ENCODE data around the gene AGL. TPM values are rescaled to one million over a fixed set of nuclear protein-coding genes. Genes with fewer than 3 reads are reported as not detected.

AGL gene
- total RNA-seq, 4 donors from 2014 or later, result 8.0 to 25.9 (median 17.1) TPM

GRCh38 chr1:99811075-99811474, 39.1 kb upstream of the AGL start:
- Histone ChIP-seq H3K4me3 (no peak overlapping the region), H3K9me3 (no peaks in the 10 kb centered on the region), H3K4me1 (peaks cover 0 to 9% (median 0%) of the 10 kb centered on the region in 4 donors), H3K36me3 (no peaks in the 10 kb centered on the region), H3K27me3 (no peaks in the 10 kb centered on the region), H3K27ac (no peak overlapping the region)
- 86 to 100% methylated on average over 1 of the region's 1 CpG for WGBS, 2 donors (ENCODE audit: low coverage in 1 of 2)
- TF ChIP-seq POLR2AphosphoS5 (IDR thresholded peaks at IDR 0.05), result no peak
- no peak for TF ChIP-seq EP300 (IDR thresholded peaks at IDR 0.05; ENCODE audit: low read depth)
- no peak for TF ChIP-seq CTCF (IDR thresholded peaks at IDR 0.05)
- no peak for TF ChIP-seq POLR2A (IDR thresholded peaks at IDR 0.05)
- DNase-seq, result no peak
- intact Hi-C loops (cut with DNase I; ENCODE audit: low total_unique reads) (no loop called here), in situ Hi-C loops (cut with MboI; ENCODE audit: low pct_ligation_motif_present in 1 of 4, low pct_unique_long_range_greater_than_20kb in 1 of 4, low sequenced_read_pairs in 3 of 4) (loop anchor here (5.0 to 25.0 kb wide), 3 partner anchors 651 to 1051 kb away; no protein-coding TSS in a partner anchor)

GRCh38 chr1:99811747-99812146, 38.4 kb upstream of the AGL start:
- TF ChIP-seq POLR2AphosphoS5 (IDR thresholded peaks at IDR 0.05), result no peak
- no peak for TF ChIP-seq CTCF (IDR thresholded peaks at IDR 0.05)
- no peak for TF ChIP-seq POLR2A (IDR thresholded peaks at IDR 0.05)
- no peak for TF ChIP-seq EP300 (IDR thresholded peaks at IDR 0.05; ENCODE audit: low read depth)
- intact Hi-C loops (cut with DNase I; ENCODE audit: low total_unique reads) (no loop called here), in situ Hi-C loops (cut with MboI; ENCODE audit: low pct_ligation_motif_present in 1 of 4, low pct_unique_long_range_greater_than_20kb in 1 of 4, low sequenced_read_pairs in 3 of 4) (loop anchor here (5.0 to 25.0 kb wide), 3 partner anchors 651 to 1051 kb away; no protein-coding TSS in a partner anchor)
- no peak for DNase-seq
- Histone ChIP-seq H3K9me3 (no peaks in the 10 kb centered on the region), H3K27ac (no peak overlapping the region), H3K4me3 (no peak overlapping the region), H3K27me3 (no peaks in the 10 kb centered on the region), H3K4me1 (peaks cover 0 to 9% (median 0%) of the 10 kb centered on the region in 4 donors), H3K36me3 (no peaks in the 10 kb centered on the region)
- WGBS, 2 donors (ENCODE audit: low coverage in 1 of 2), result 89 to 96% methylated on average over 1 of the region's 1 CpG

GRCh38 chr1:99814373-99814900, 35.7 kb upstream of the AGL start:
- Histone ChIP-seq H3K9me3 (no peaks in the 10 kb centered on the region), H3K27me3 (no peaks in the 10 kb centered on the region), H3K4me3 (no peak overlapping the region), H3K36me3 (no peaks in the 10 kb centered on the region), H3K4me1 (no peaks in the 10 kb centered on the region), H3K27ac (no peak overlapping the region)
- TF ChIP-seq EP300 (IDR thresholded peaks at IDR 0.05; ENCODE audit: low read depth), result no peak
- no peak for TF ChIP-seq POLR2A (IDR thresholded peaks at IDR 0.05)
- no peak for TF ChIP-seq CTCF (IDR thresholded peaks at IDR 0.05)
- TF ChIP-seq POLR2AphosphoS5 (IDR thresholded peaks at IDR 0.05), result no peak
- intact Hi-C loops (cut with DNase I; ENCODE audit: low total_unique reads), result no loop called here
- WGBS, 2 donors (ENCODE audit: low coverage in 1 of 2), result 88 to 89% methylated on average over 3 of the region's 3 CpGs
- in situ Hi-C loops (cut with MboI; ENCODE audit: low pct_ligation_motif_present in 1 of 4, low pct_unique_long_range_greater_than_20kb in 1 of 4, low sequenced_read_pairs in 3 of 4), result loop anchor here (5.0 to 25.0 kb wide), 3 partner anchors 648 to 1048 kb away; no protein-coding TSS in a partner anchor
- no peak for DNase-seq

- no peaks in the 10 kb centered on the region for H3K4me1 ChIP-seq
- H3K4me3 ChIP-seq, result no peak overlapping the region
- DNase-seq, result no peak
- in situ Hi-C loops (cut with MboI; ENCODE audit: low pct_ligation_motif_present in 1 of 4, low pct_unique_long_range_greater_than_20kb in 1 of 4, low sequenced_read_pairs in 3 of 4) (loop anchor here (25.0 kb wide), 2 partner anchors 646 to 1046 kb away; no protein-coding TSS in a partner anchor), intact Hi-C loops (cut with DNase I; ENCODE audit: low total_unique reads) (no loop called here)
- no peaks in the 10 kb centered on the region for H3K36me3 ChIP-seq
- no peaks in the 10 kb centered on the region for H3K9me3 ChIP-seq
- WGBS, 2 donors (ENCODE audit: low coverage in 1 of 2), result 76 to 85% methylated on average over 3 to 8 of the region's 8 CpGs
- no peaks in the 10 kb centered on the region for H3K27me3 ChIP-seq
- TF ChIP-seq CTCF (IDR thresholded peaks at IDR 0.05) (no peak), POLR2A (IDR thresholded peaks at IDR 0.05) (no peak), EP300 (IDR thresholded peaks at IDR 0.05; ENCODE audit: low read depth) (no peak), POLR2AphosphoS5 (IDR thresholded peaks at IDR 0.05) (no peak)
- H3K27ac ChIP-seq, result no peak overlapping the region
These were observed 33.5 kb upstream of the AGL start for GRCh38 chr1:99816656-99817055.
